Peyer's patch (tissue), 4 donors: ENCODE measurements around the gene VASN. TPM values are rescaled to one million over a fixed set of nuclear protein-coding genes. Genes with fewer than 3 reads are reported as not detected.

Source experiments
- DNase-seq, 3 donors: peaks; one replicate each; pipeline ENCODE4 v3.0.0-alpha.2; 2017 to 2019
- H3K27ac ChIP-seq, 4 donors: fragments of 200-600 bp; sonication (generic); one replicate each; pipeline ENCODE4 v1.5.1; 2016 to 2019
- H3K27me3 ChIP-seq, 2 donors: fragments of 200-600 bp; sonication (generic); one replicate each; pipeline ENCODE4 v1.5.1; 2019
- H3K36me3 ChIP-seq, 3 donors: fragments of 200-600 bp; sonication (generic); one replicate each; pipeline ENCODE4 v1.5.1; 2016 to 2019
- H3K4me1 ChIP-seq, 4 donors: fragments of 200-600 bp; sonication (generic); one replicate each; pipeline ENCODE4 v1.5.1; 2016 to 2019
- H3K4me3 ChIP-seq, 4 donors: fragments of 200-600 bp; sonication (generic); 1 replicate in 3 of 4; 2 replicates in 1 of 4; pipeline ENCODE4 v1.5.1; 2016 to 2019; ENCODE audit warnings: mild to moderate bottlenecking in 1 of 4
- H3K9me3 ChIP-seq, 4 donors: fragments of 200-600 bp; sonication (generic); one replicate each; pipeline ENCODE4 v1.5.1; 2016 to 2019; ENCODE audit warnings: mild to moderate bottlenecking in 1 of 4
- POLR2A ChIP-seq, 2 donors: fragments of 450-650 bp; IDR thresholded peaks; one replicate each; pipeline ENCODE4 v1.5.1; 2017; ENCODE audit warnings: antibody characterized with exemption in 2 of 2, mild to moderate bottlenecking in 2 of 2, moderate library complexity in 2 of 2
- total RNA-seq, 4 donors: library from RNA; depleted of rRNA; stranded (reverse); fragments of >200 nt; gene quantifications; one replicate each; pipeline ENCODE4 v1.1.0, GENCODE V29; 2016
- TF ChIP-seq, protein P1 (sequence below), 6 experiments: fragments of 450-650 bp in 4 of 6; fragments of 200-600 bp in 2 of 6; sonication (generic) in 1 of 6; IDR thresholded peaks; one replicate each; pipeline ENCODE4 v1.5.1; 2017 to 2019; ENCODE audit warnings: antibody characterized with exemption in 6 of 6, mild to moderate bottlenecking in 3 of 6, moderate library complexity in 1 of 6

The VASN gene
- total RNA-seq, 4 donors from 2014 or later: 2.1 to 18.2 (median 8.4) TPM

DNA sequence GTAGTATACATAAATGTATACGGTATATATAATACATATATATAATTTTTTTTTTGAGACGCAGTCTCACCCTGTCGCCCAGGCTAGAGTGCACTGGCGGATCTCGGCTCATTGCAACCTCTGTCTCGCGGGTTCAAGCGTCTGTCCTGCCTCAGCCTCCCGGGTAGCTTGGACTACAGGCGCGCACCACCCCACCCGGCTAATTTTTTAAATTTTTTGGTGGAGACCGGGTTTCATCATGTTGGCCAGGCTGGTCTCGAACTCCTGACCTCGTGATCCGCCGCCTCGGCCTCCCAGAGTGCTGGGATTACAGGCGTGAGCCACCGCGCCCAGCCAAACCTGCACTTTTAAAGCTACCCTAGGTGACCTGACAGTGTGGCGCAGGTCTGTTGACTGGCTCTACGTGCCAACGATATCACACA lies 21.3 kb upstream of the VASN start:
- Histone ChIP-seq H3K9me3 (no peaks in the 10 kb centered on the region), H3K4me1 (peaks cover 0 to 17% (median 6%) of the 10 kb centered on the region in 4 donors), H3K4me3 (peak overlapping the region; percentile 75 to 100 (median 97)), H3K27me3 (no peaks in the 10 kb centered on the region), H3K36me3 (peaks cover 0 to 4% (median 0%) of the 10 kb centered on the region in 3 donors), H3K27ac (peak overlapping the region; percentile 87 to 90 (median 88))
- DNase-seq: no peak
- no peak for TF ChIP-seq POLR2A (IDR thresholded peaks at IDR 0.05)

DNA sequence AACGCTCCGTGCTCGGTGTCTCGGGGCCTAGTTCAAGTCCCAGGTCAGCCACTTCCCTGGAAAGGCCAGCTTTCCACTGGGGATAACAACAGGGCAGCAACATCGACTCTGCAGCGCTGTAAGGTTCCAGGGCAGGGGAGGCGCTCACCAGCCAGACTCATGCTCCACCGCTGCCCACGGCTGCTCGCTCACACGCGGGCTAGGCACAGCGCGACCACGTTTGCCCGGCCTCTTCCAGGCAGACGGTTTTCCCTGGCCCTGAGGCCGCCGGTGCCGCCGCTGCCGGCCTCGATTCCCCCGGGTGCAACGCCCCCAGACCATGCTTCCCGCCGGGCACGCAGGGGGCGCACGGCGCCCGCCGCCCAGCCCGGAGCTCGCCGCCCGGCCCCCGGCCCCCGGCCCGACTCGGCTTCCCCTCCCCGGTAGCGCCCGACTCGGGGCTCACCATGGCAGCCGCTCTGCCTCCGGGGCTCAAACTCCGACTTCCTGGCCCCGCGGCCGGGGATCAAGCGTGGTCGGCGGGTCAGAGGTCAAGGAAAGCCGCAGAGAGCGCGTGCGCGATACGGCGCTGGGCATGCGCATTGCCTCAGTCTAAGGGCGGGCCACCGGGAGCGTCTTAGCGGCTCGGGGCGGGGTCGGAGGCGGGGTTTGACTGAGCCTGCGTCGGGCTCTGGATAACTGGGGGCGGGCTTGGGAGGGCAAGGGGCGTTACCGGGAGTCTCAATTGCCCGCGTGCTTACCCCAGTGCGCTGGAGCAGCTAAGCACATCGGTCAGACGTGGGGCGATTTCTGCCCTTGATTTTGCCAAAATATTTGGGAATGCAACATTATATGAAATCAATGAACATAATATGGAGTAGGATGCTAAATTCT lies 20.6 kb upstream of the VASN start, which contains the start of gene PAM16:
Gene PAM16, minus strand, starts transcription at position 535 of the 873 bp plus-strand sequence. Its CDS starts 87 bp downstream, at position 448.
- Histone ChIP-seq H3K4me1 (peaks cover 0 to 17% (median 6%) of the 10 kb centered on the region in 4 donors), H3K36me3 (peaks cover 0 to 4% (median 0%) of the 10 kb centered on the region in 3 donors), H3K9me3 (no peaks in the 10 kb centered on the region), H3K4me3 (peak within 1 kb of the TSS; percentile 75 to 100 (median 97)), H3K27ac (peak within 1 kb of the TSS; percentile 87 to 90 (median 88)), H3K27me3 (no peaks in the 10 kb centered on the region)
- DNase-seq: peak; percentile 97 to 99 (median 98)
- TF ChIP-seq, protein P1, sequence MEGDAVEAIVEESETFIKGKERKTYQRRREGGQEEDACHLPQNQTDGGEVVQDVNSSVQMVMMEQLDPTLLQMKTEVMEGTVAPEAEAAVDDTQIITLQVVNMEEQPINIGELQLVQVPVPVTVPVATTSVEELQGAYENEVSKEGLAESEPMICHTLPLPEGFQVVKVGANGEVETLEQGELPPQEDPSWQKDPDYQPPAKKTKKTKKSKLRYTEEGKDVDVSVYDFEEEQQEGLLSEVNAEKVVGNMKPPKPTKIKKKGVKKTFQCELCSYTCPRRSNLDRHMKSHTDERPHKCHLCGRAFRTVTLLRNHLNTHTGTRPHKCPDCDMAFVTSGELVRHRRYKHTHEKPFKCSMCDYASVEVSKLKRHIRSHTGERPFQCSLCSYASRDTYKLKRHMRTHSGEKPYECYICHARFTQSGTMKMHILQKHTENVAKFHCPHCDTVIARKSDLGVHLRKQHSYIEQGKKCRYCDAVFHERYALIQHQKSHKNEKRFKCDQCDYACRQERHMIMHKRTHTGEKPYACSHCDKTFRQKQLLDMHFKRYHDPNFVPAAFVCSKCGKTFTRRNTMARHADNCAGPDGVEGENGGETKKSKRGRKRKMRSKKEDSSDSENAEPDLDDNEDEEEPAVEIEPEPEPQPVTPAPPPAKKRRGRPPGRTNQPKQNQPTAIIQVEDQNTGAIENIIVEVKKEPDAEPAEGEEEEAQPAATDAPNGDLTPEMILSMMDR (IDR thresholded peaks at IDR 0.05): no peak
- TF ChIP-seq POLR2A (IDR thresholded peaks at IDR 0.05): peak; percentile 31 to 42

DNA sequence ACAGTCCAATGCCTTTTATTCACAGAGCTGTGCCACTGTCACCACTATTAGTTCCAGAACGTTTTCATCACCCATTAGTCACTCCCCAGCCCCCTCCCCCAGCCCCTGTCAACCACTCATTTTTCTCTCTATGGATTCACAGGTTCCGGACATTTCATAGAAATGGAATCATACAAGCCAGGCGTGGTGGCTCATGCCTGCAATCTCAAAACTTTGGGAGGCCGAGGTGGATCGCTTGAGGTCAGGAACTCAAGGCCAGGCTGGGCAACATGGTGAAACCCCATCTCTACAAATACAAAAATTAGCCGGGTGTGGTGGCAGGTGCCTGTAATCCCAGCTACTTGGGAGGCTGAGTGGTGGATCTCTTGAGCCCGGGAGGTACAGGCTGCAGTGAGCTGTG lies 19.8 kb upstream of the VASN start:
- no peak overlapping the region for H3K4me3 ChIP-seq
- no peaks in the 10 kb centered on the region for H3K9me3 ChIP-seq
- peaks cover 0 to 6% (median 0%) of the 10 kb centered on the region in 3 donors for H3K36me3 ChIP-seq
- H3K4me1 ChIP-seq: peaks cover 0 to 17% (median 6%) of the 10 kb centered on the region in 4 donors
- peak overlapping the region in 2 of 4 donors; percentile 87 to 90 for H3K27ac ChIP-seq
- H3K27me3 ChIP-seq: no peaks in the 10 kb centered on the region
- TF ChIP-seq, protein P1 (IDR thresholded peaks at IDR 0.05): no peak
- TF ChIP-seq POLR2A (IDR thresholded peaks at IDR 0.05): no peak
- no peak for DNase-seq

DNA sequence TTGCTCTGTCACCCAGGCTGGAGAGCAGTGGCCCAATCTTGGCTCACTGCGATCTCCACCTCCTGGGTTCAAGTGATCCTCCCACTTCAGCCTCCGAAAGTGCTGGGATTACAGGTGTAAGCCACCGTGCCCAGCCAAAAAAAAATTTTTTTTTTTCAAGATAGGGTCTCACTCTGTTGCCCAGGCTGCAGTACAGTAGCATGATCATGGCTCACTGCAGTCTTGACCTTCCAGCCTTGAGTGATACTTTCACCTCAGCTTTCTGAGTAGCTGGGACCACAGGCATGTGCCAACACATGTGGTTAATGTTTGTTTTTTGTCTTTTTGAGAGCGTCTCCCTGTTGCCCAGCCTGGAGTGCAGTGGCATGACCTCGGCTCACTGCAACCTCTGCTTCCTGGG lies 18.8 kb upstream of the VASN start:
- peaks cover 0 to 17% (median 6%) of the 10 kb centered on the region in 4 donors for H3K4me1 ChIP-seq
- peaks cover 0 to 14% (median 0%) of the 10 kb centered on the region in 3 donors for H3K36me3 ChIP-seq
- no peaks in the 10 kb centered on the region for H3K27me3 ChIP-seq
- H3K9me3 ChIP-seq: no peaks in the 10 kb centered on the region
- DNase-seq: no peak
- no peak overlapping the region for H3K27ac ChIP-seq
- H3K4me3 ChIP-seq: no peak overlapping the region
- TF ChIP-seq, protein P1 (IDR thresholded peaks at IDR 0.05): no peak

DNA sequence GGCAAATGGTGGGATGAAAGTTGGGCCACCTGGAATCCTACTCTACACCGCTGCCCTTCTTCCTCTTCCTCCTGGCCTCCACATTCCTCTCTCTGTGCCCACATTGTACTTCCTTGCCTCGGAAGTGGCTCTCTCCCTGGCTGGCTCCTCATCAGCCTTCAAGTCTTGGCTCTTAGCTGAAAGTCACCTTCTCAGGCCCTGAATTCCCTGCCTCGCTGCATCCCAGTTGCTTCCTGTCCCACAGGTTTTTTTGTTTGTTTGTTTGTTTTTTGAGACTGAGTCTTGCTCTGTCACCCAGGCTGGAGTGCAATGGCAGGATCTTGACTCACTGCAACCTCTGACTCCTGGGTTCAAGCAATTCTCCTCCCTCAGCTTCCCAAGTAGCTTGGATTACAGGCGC lies 18.0 kb upstream of the VASN start:
- TF ChIP-seq, protein P1 (IDR thresholded peaks at IDR 0.05): no peak
- TF ChIP-seq POLR2A (IDR thresholded peaks at IDR 0.05): no peak
- H3K36me3 ChIP-seq: peaks cover 0 to 22% (median 0%) of the 10 kb centered on the region in 3 donors
- H3K4me1 ChIP-seq: peaks cover 0 to 17% (median 6%) of the 10 kb centered on the region in 4 donors
- no peak for DNase-seq
- H3K27ac ChIP-seq: no peak overlapping the region
- H3K27me3 ChIP-seq: no peaks in the 10 kb centered on the region
- H3K4me3 ChIP-seq: no peak overlapping the region
- H3K9me3 ChIP-seq: no peaks in the 10 kb centered on the region
